Neural progenitor cell (in vitro differentiated cells): ENCODE data around the gene YKT6. TPM values are rescaled to one million over a fixed set of nuclear protein-coding genes. Genes with fewer than 3 reads are reported as not detected.

Source experiments
- DNase-seq: peaks from one replicate; pipeline ENCODE4 v3.0.0-alpha.2; 2016; ENCODE audit warnings: low spot score
- H2AFZ ChIP-seq: fragments of 200-600 bp; sonication (generic); replicated peaks from 2 replicates; pipeline ENCODE4 v1.6.1; 2016; ENCODE audit warnings: antibody characterized with exemption
- H3F3A ChIP-seq: fragments of 200-600 bp; sonication (generic); 2 replicates; pipeline ENCODE4 v1.6.1; 2016; ENCODE audit warnings: antibody characterized with exemption, low read depth
- H3K27ac ChIP-seq: fragments of 200-600 bp; sonication (generic); 2 replicates; pipeline ENCODE4 v1.5.1; 2016; ENCODE audit warnings: mild to moderate bottlenecking
- H3K27me3 ChIP-seq: fragments of 200-600 bp; sonication (generic); 2 replicates; pipeline ENCODE4 v1.6.1; 2016; ENCODE audit warnings: mild to moderate bottlenecking, moderate library complexity
- H3K36me3 ChIP-seq: fragments of 200-600 bp; sonication (generic); 2 replicates; pipeline ENCODE4 v1.5.1; 2016
- H3K4me1 ChIP-seq: fragments of 200-600 bp; sonication (generic); 2 replicates; pipeline ENCODE4 v1.6.1; 2016; ENCODE audit warnings: mixed run types
- H3K4me2 ChIP-seq: fragments of 200-600 bp; sonication (generic); 2 replicates; pipeline ENCODE4 v1.6.1; 2016
- H3K4me3 ChIP-seq: fragments of 200-600 bp; sonication (generic); 2 replicates; pipeline ENCODE4 v1.5.1; 2016
- H3K79me2 ChIP-seq: fragments of 200-600 bp; sonication (generic); 2 replicates; pipeline ENCODE4 v1.6.1; 2016; ENCODE audit warnings: low read depth
- H3K9ac ChIP-seq: fragments of 200-600 bp; sonication (generic); 2 replicates; pipeline ENCODE4 v1.6.1; 2016
- H3K9me3 ChIP-seq: fragments of 200-600 bp; sonication (generic); 2 replicates; pipeline ENCODE4 v1.5.1; 2016; ENCODE audit warnings: low read depth
- H4K20me1 ChIP-seq: fragments of 200-600 bp; sonication (generic); 2 replicates; pipeline ENCODE4 v1.6.1; 2016; ENCODE audit warnings: low read depth
- H3K27ac Mint-ChIP-seq: 3 replicates; pipeline ENCODE4 v1.8.0; 2021; ENCODE audit warnings: mixed read lengths
- H3K27me3 Mint-ChIP-seq: 2 replicates; pipeline ENCODE4 v1.8.0; 2022; ENCODE audit warnings: low read depth, mild to moderate bottlenecking, inconsistent platforms, moderate library complexity, mixed read lengths; ENCODE audit not compliant: insufficient read depth
- H3K36me3 Mint-ChIP-seq: 3 replicates; pipeline ENCODE4 v1.8.0; 2021; ENCODE audit warnings: mixed read lengths
- H3K4me1 Mint-ChIP-seq: 3 replicates; pipeline ENCODE4 v1.8.0; 2021; ENCODE audit warnings: mixed read lengths
- H3K4me3 Mint-ChIP-seq: 3 replicates; pipeline ENCODE4 v1.8.0; 2021; ENCODE audit warnings: mild to moderate bottlenecking, moderate library complexity, mixed read lengths
- H3K9me3 Mint-ChIP-seq: 3 replicates; pipeline ENCODE4 v1.8.0; 2020; ENCODE audit warnings: mixed read lengths
- EZH2 ChIP-seq: fragments of 200-600 bp; sonication (generic); IDR thresholded peaks from 2 replicates; pipeline ENCODE4 v1.6.1; 2017; ENCODE audit warnings: antibody characterized with exemption, mild to moderate bottlenecking, moderate library complexity
- EZH2phosphoT487 ChIP-seq: fragments of 200-600 bp; sonication (generic); IDR thresholded peaks from 2 replicates; pipeline ENCODE4 v1.6.1; 2017; ENCODE audit warnings: antibody characterized with exemption
- total RNA-seq: library from RNA; depleted of rRNA; stranded (reverse); fragments of >200 nt; gene quantifications from 2 replicates; pipeline ENCODE4 v1.2.3, GENCODE V29; 2015; ENCODE audit warnings: low replicate concordance
- TF ChIP-seq, protein P1 (sequence below): fragments of 200-600 bp; sonication (generic); IDR thresholded peaks from 2 replicates; pipeline ENCODE4 v1.5.1; 2017; ENCODE audit warnings: antibody characterized with exemption, mild to moderate bottlenecking

Gene YKT6
- total RNA-seq, 1 donor from 2014 or later: 43.8 TPM

DNA sequence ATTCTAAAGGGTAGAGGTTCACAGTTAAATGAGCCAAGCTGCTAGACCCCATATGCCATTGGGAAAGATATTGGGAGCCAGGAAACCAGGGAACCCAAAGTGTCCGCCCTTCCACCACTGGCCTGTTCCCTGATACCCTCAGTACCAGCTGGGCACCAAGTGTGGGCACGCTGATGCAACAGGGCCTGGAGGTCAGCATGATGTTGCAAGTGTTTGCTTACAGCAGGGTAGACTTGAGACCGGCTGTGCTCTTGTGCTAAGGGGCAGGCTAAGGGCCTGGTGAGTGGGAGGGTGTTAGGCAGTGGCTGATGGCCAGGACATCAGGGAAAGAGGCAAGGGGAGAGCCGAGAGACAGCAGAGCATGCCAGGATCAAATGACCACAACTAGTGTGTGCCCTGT is 38.6 kb upstream of the YKT6 start:
- Mint-ChIP-seq H3K4me3 (peak overlapping the region; percentile 11), H3K27me3 (peaks cover 5% of the 10 kb centered on the region), H3K9me3 (no peaks in the 10 kb centered on the region), H3K27ac (no peak overlapping the region), H3K4me1 (peaks cover 18% of the 10 kb centered on the region), H3K36me3 (no peaks in the 10 kb centered on the region)
- no peak overlapping the region for H3K27ac ChIP-seq
- H3K36me3 ChIP-seq: no peaks in the 10 kb centered on the region
- no peaks in the 10 kb centered on the region for H3K27me3 ChIP-seq
- no peak for DNase-seq
- H3F3A ChIP-seq: no peaks in the 10 kb centered on the region
- H4K20me1 ChIP-seq: no peaks in the 10 kb centered on the region
- H3K4me2 ChIP-seq: no peak overlapping the region
- no peak for TF ChIP-seq EZH2
- TF ChIP-seq, protein P1, sequence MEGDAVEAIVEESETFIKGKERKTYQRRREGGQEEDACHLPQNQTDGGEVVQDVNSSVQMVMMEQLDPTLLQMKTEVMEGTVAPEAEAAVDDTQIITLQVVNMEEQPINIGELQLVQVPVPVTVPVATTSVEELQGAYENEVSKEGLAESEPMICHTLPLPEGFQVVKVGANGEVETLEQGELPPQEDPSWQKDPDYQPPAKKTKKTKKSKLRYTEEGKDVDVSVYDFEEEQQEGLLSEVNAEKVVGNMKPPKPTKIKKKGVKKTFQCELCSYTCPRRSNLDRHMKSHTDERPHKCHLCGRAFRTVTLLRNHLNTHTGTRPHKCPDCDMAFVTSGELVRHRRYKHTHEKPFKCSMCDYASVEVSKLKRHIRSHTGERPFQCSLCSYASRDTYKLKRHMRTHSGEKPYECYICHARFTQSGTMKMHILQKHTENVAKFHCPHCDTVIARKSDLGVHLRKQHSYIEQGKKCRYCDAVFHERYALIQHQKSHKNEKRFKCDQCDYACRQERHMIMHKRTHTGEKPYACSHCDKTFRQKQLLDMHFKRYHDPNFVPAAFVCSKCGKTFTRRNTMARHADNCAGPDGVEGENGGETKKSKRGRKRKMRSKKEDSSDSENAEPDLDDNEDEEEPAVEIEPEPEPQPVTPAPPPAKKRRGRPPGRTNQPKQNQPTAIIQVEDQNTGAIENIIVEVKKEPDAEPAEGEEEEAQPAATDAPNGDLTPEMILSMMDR: no peak
- TF ChIP-seq EZH2phosphoT487: no peak
- H3K4me1 ChIP-seq: peaks cover 15% of the 10 kb centered on the region
- no peak overlapping the region for H3K4me3 ChIP-seq
- no peak overlapping the region for H2AFZ ChIP-seq
- H3K9me3 ChIP-seq: no peaks in the 10 kb centered on the region
- H3K9ac ChIP-seq: no peak overlapping the region
- no peaks in the 10 kb centered on the region for H3K79me2 ChIP-seq

DNA sequence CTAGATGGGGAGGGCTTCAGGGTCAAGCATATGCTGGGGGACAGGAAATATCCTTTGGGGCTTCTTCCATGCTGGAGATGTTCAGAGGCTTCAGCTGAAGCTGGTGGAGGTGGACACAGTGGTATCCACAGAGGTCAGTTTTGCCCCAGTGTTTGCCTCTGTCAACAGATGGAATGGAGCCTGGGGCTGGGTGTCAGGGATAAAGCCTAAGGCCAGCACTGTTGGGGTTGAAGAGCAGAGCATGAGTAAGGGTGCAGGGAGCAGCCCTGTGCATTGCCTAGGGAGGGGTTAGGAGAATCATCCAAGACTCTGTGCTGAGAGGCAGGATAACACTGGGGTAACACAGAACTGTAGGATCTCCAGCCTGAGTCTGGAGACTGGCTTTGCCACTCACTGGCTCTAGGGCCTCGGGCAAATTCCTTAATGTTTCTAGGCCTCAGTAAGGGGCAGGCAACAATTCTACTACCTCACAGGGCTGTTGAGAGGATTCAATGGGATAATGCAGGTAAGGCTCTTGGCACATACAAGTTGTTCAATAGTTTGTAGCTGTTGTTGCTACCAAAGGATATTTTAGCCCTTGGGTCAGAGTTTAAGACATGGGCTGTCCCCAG is 37.9 kb upstream of the YKT6 start:
- Histone ChIP-seq H4K20me1 (no peaks in the 10 kb centered on the region), H3K27ac (no peak overlapping the region), H3K4me3 (no peak overlapping the region), H3K27me3 (no peaks in the 10 kb centered on the region), H3K79me2 (no peaks in the 10 kb centered on the region), H3K9me3 (no peaks in the 10 kb centered on the region), H3K9ac (no peak overlapping the region), H2AFZ (peak overlapping the region; percentile 77), H3K4me1 (peaks cover 12% of the 10 kb centered on the region), H3F3A (no peaks in the 10 kb centered on the region), H3K4me2 (no peak overlapping the region), H3K36me3 (no peaks in the 10 kb centered on the region)
- DNase-seq: no peak
- H3K27ac Mint-ChIP-seq: no peak overlapping the region
- no peaks in the 10 kb centered on the region for H3K36me3 Mint-ChIP-seq
- H3K4me1 Mint-ChIP-seq: peaks cover 12% of the 10 kb centered on the region
- TF ChIP-seq EZH2phosphoT487: no peak
- TF ChIP-seq, protein P1: no peak
- TF ChIP-seq EZH2: no peak
- no peaks in the 10 kb centered on the region for H3K9me3 Mint-ChIP-seq
- H3K4me3 Mint-ChIP-seq: no peak overlapping the region
- H3K27me3 Mint-ChIP-seq: peaks cover 5% of the 10 kb centered on the region

DNA sequence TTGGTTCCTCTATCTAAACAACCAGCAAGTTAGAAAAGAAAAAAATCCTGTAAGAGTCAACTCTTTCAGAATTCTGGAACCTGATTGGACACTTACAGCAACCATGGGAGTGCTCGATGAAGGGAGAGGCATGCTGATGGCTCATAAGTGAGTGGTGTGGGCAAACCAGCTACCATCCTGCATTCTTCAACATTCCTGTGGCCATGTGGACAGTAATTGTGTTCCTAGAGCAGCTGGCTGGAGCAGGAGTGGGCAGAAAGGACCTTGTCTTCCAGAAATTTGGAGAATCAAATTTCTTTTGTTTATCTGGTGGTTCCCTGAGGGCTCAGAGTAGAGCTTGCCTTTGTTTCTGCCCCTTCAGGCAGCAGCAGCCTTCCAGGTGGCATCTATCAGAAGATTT is 37.2 kb upstream of the YKT6 start:
- H3K27me3 ChIP-seq: no peaks in the 10 kb centered on the region
- no peaks in the 10 kb centered on the region for H3K36me3 Mint-ChIP-seq
- no peaks in the 10 kb centered on the region for H3K9me3 Mint-ChIP-seq
- H3K27me3 Mint-ChIP-seq: peaks cover 5% of the 10 kb centered on the region
- H3F3A ChIP-seq: no peaks in the 10 kb centered on the region
- H3K4me2 ChIP-seq: peak overlapping the region; percentile 10
- H4K20me1 ChIP-seq: no peaks in the 10 kb centered on the region
- no peak overlapping the region for H3K4me3 ChIP-seq
- no peak overlapping the region for H3K4me3 Mint-ChIP-seq
- H3K27ac Mint-ChIP-seq: no peak overlapping the region
- peaks cover 12% of the 10 kb centered on the region for H3K4me1 ChIP-seq
- H3K9ac ChIP-seq: no peak overlapping the region
- no peaks in the 10 kb centered on the region for H3K9me3 ChIP-seq
- H3K36me3 ChIP-seq: no peaks in the 10 kb centered on the region
- H3K79me2 ChIP-seq: no peaks in the 10 kb centered on the region
- TF ChIP-seq, protein P1: no peak
- TF ChIP-seq EZH2 (no peak), EZH2phosphoT487 (no peak)
- peak; percentile 42 for DNase-seq
- H3K4me1 Mint-ChIP-seq: peaks cover 10% of the 10 kb centered on the region
- H3K27ac ChIP-seq: no peak overlapping the region
- H2AFZ ChIP-seq: peak overlapping the region; percentile 77
